Measurements from ENCODE around the gene RANBP17.
A peak's percentile ranks its signal among the peaks of the same experiment; 100 is the strongest.

Gene RANBP17

DNA sequence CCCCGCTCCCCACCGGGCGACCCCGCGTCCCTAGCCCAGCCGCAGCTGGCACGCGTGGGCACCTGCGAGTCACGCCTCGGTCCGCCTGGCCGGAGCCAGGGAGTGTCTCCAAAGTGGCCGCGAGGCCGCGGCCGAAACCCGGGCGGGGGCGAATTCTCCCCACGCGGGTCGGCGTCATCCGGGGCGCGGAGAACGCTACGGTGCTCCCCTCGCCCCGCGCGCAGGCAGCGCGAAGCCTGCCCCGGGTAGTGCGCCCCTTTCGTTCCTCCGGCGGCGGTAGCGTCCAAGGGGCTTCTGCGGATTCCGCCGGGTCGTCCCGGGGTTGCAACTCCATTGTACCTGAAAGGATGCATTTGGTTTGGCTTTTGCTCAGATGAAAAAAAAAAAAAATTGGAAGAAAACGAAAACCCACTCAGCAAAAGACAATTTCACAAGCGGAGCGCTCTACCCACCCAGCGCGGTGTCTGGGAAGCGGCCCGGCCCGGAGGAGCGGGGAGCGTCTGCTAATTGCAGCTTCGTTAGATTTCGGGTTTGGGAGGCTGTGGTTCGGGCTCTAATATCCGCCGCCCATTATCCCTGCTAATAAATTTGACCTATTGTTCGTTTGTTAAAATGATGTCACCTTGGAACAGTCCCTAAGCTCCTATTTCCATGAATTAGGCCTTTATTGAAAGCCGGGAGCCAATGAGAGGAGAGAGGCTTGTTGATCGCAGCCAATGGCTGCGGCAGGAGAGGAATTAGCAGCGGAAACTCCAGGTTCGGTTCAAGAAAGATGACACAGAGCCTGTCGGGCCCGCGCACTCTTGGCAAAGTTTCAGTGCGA is 446.8 kb downstream of the RANBP17 start, which contains the start of gene TLX3 (continued):
- no peak for TF ChIP-seq ZBTB49 (tag by site-specific recombination; IDR thresholded peaks at IDR 0.05; ENCODE audit: low read depth)
- no peak for TF ChIP-seq ZNF560 (tag by site-specific recombination; IDR thresholded peaks at IDR 0.05; ENCODE audit: borderline replicate concordance)
- no peak for TF ChIP-seq ZNF571 (tag by site-specific recombination; IDR thresholded peaks at IDR 0.05)
- peak; percentile 47 for TF ChIP-seq ZBTB26 (tag by site-specific recombination; optimal IDR thresholded peaks at IDR 0.05)
- TF ChIP-seq ZBTB17 (tag by site-specific recombination; IDR thresholded peaks at IDR 0.05) = peak; percentile 86
- no peak for TF ChIP-seq SALL2 (tag by site-specific recombination; IDR thresholded peaks at IDR 0.05; ENCODE audit: borderline replicate concordance)
- TF ChIP-seq, protein P1, sequence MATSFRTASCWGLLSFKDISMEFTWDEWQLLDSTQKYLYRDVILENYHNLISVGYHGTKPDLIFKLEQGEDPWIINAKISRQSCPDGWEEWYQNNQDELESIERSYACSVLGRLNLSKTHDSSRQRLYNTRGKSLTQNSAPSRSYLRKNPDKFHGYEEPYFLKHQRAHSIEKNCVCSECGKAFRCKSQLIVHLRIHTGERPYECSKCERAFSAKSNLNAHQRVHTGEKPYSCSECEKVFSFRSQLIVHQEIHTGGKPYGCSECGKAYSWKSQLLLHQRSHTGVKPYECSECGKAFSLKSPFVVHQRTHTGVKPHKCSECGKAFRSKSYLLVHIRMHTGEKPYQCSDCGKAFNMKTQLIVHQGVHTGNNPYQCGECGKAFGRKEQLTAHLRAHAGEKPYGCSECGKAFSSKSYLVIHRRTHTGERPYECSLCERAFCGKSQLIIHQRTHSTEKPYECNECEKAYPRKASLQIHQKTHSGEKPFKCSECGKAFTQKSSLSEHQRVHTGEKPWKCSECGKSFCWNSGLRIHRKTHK (tag by site-specific recombination; IDR thresholded peaks at IDR 0.05) = no peak
- no peak for TF ChIP-seq ZNF776 (tag by site-specific recombination; IDR thresholded peaks at IDR 0.05; ENCODE audit: borderline replicate concordance)
- no peak for TF ChIP-seq ZNF221 (tag by site-specific recombination; IDR thresholded peaks at IDR 0.05; ENCODE audit: borderline replicate concordance)

- Histone ChIP-seq H3K27ac (ENCODE audit: extremely low read depth, low read depth, low read length) (peak overlapping the region; percentile 74; the same call in 1 of the 2 replicates), H3K36me3 (ENCODE audit: control insufficient read depth in 2 of 2, insufficient read depth in 1 of 2, low read length in 2 of 2) (peaks cover 3 to 9% of the 10 kb centered on the region in 2 experiments; a peak in 2 of 3 replicates), H3K4me3 (ENCODE audit: low read depth, low read length) (peak overlapping the region; percentile 59), H3K9me3 (ENCODE audit: control insufficient read depth, insufficient read depth, low read depth, low read length) (no peaks in the 10 kb centered on the region), H3K4me1 (ENCODE audit: control insufficient read depth, insufficient read depth, low read length) (peaks cover 8% of the 10 kb centered on the region)
- ChIA-PET CTCF (interaction anchor here (0.6 to 1.2 kb wide), 2 partner anchors 102 to 817 kb away, joined by 4 to 5 read pairs; no protein-coding TSS in a partner anchor), POLR2A (interaction anchor here (0.7 to 1.5 kb wide), 7 partner anchors 10 to 532 kb away, joined by 3 to 8 read pairs (median 3); partner anchors contain the start of gene NPM1)
- TF ChIP-seq ZNF324 (tag by site-specific recombination; IDR thresholded peaks at IDR 0.05) = no peak
- TF ChIP-seq SP3 (tag by site-specific recombination; IDR thresholded peaks at IDR 0.05) = 0 out of 2 replicates have a peak, but pooled peaks have one; percentile 9
- no peak for TF ChIP-seq ZNF514 (tag by site-specific recombination; IDR thresholded peaks at IDR 0.05)
- TF ChIP-seq ZNF549 (tag by site-specific recombination; IDR thresholded peaks at IDR 0.05) = no peak
- TF ChIP-seq ZNF341 (tag by site-specific recombination; IDR thresholded peaks at IDR 0.05; ENCODE audit: low read depth) = peak; percentile 26; the same call in 1 of the 2 replicates
- TF ChIP-seq ZBTB26 (tag by site-specific recombination; optimal IDR thresholded peaks at IDR 0.05) = peak; percentile 95
- TF ChIP-seq PRDM2 (tag by site-specific recombination; IDR thresholded peaks at IDR 0.05; ENCODE audit: borderline replicate concordance) = no peak
- TF ChIP-seq ZNF777 (tag by site-specific recombination; IDR thresholded peaks at IDR 0.05; ENCODE audit: borderline replicate concordance) = peak; percentile 88
- TF ChIP-seq ZBTB8A (tag by site-specific recombination; IDR thresholded peaks at IDR 0.05) = peak; percentile 84
These were observed 447.7 kb downstream of the RANBP17 start for GRCh38 chr5:171309276-171310211.
